Placental pericyte (primary cell): ENCODE results near the gene THAP9. TPM values are rescaled to one million over a fixed set of nuclear protein-coding genes. Genes with fewer than 3 reads are reported as not detected.

Source experiments
- small RNA-seq: library from RNA; depleted of rRNA; stranded (forward); fragments of <200 nt; gene quantifications from one replicate; pipeline ENCODE3, GENCODE V24; 2012; ENCODE audit warnings: low replicate concordance
- total RNA-seq: library from RNA; depleted of rRNA; stranded (reverse); fragments of >200 nt; gene quantifications from 2 replicates; pipeline ENCODE4 v1.2.3, GENCODE V29; 2012

The THAP9 gene, protein sequence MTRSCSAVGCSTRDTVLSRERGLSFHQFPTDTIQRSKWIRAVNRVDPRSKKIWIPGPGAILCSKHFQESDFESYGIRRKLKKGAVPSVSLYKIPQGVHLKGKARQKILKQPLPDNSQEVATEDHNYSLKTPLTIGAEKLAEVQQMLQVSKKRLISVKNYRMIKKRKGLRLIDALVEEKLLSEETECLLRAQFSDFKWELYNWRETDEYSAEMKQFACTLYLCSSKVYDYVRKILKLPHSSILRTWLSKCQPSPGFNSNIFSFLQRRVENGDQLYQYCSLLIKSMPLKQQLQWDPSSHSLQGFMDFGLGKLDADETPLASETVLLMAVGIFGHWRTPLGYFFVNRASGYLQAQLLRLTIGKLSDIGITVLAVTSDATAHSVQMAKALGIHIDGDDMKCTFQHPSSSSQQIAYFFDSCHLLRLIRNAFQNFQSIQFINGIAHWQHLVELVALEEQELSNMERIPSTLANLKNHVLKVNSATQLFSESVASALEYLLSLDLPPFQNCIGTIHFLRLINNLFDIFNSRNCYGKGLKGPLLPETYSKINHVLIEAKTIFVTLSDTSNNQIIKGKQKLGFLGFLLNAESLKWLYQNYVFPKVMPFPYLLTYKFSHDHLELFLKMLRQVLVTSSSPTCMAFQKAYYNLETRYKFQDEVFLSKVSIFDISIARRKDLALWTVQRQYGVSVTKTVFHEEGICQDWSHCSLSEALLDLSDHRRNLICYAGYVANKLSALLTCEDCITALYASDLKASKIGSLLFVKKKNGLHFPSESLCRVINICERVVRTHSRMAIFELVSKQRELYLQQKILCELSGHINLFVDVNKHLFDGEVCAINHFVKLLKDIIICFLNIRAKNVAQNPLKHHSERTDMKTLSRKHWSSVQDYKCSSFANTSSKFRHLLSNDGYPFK
- total RNA-seq = 2.7 and 2.8 TPM in 2 replicates

DNA sequence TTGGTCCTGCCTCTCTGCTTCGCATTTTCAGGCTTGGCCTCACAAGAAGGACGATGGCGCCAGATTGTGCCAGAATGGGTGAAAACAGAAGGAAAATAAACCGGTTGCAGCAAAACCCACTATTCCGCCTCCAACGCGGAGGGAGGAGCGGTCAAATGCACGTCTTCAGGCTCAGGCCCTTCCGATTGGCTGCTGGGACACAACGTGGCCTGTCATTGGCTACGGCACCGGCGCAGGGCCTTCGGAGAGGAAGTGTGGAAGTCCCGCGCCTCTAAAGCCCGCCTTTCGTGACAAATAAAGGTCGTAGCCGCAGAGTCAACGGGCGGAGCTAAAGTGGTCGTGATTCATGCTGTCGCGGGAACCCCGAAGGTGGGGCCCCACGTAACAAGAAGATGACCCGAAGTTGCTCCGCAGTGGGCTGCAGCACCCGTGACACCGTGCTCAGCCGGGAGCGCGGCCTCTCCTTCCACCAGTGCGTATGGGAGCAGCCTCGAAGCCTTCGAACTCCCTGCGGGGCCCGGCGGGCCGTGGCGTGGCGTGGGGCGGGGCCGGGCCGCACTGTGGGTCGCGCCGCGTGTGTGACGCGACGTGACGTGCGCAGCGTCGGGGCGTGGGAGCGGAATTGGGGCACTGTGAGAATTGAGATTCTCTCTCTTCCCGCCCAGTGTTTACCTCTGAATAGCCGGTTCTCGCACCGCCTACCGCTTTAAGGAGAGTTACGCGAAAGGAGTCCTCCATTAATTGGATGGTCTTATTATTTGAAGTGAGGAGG is at the start of gene THAP9:
Gene THAP9, plus strand, starts transcription at position 325 of the 772 bp plus-strand sequence. Its CDS starts 68 bp downstream, at position 393.

DNA sequence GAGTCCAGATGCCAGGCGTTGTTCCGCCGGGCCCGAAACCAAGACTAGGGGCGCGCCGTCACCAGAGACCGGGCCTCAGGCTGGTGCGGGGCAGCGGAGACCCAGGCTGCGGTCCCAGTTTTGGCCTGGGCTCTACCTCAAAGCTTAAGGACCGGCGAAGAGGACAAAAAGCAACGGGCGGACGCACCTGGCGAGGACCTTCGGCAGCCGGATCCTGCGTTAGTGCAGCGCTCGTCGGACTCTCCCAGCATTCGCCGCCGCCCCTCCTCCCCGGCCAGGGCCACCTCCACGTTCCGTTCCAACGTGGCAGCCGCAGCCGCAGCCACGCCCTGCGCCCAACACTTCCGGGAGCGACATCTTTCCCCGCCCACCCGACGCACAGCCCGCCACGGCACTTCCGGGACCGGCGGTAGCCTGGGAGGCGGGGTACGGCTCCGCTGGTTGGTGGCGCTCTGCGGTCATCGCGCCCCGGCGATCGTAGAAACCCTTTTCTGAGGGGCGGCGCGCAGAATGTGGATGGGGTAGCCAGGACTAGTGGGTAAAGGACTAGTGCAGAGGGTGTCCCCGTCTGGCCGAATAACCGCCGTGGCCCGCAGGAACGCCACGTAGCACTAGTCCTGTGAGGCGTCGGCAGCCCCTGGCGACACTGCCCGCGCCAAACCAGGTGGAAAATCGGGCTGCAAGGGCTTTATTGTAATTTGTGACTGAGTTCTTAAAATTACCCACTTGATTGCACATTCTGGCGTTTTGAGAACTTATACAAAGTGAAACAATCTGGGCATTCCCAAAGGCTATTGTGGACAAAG is 9.4 kb upstream of the THAP9 start, which contains the start of gene SEC31A:
Gene SEC31A, minus strand, starts transcription at position 253 of the 806 bp plus-strand sequence. CDS start 9,217 bp downstream, outside the sequence.

Small RNA genes lying within 50 kb of the gene (small RNA-seq; reads per million reads assigned to genes)
- gene RF00019 = not detected

Other genes starting within 250 kb of the THAP9 start
- 2.0 and 5.6 TPM in 2 replicates for gene SCD5, start 101.9 kb upstream of the THAP9 start, total RNA-seq
- 399 and 403 TPM in 2 replicates for gene SEC31A, start 9.6 kb upstream of the THAP9 start, total RNA-seq
- gene LIN54, start 110.1 kb downstream of the THAP9 start, total RNA-seq = 12.3 and 30.2 TPM in 2 replicates
- gene COPS4, start 134.4 kb downstream of the THAP9 start, total RNA-seq = 42.0 and 61.3 TPM in 2 replicates
- 0.14 TPM in 1 of 2 replicates, not detected in the other for gene PLAC8, start 214.0 kb downstream of the THAP9 start, total RNA-seq